Breast epithelium (tissue), 4 donors: ENCODE data around the gene CAPN15. TPM values are rescaled to one million over a fixed set of nuclear protein-coding genes. Genes with fewer than 3 reads are reported as not detected.
A peak's percentile ranks its signal among the peaks of the same experiment; 100 is the strongest.

Experiments used
- DNase-seq, 2 donors: peaks; one replicate each; pipeline ENCODE4 v3.0.0-alpha.2; 2019; ENCODE audit warnings: low spot score in 2 of 2
- H3K27ac ChIP-seq, 2 donors: fragments of 200-600 bp; sonication (generic) in 1 of 2; one replicate each; pipeline ENCODE4 v1.5.1; 2016 to 2019; ENCODE audit warnings: mild to moderate bottlenecking in 1 of 2
- H3K27me3 ChIP-seq, 2 donors: fragments of 200-600 bp; sonication (generic) in 1 of 2; one replicate each; pipeline versions ENCODE4 v1.5.1 to v1.6.0; 2017 to 2019; ENCODE audit warnings: control low read depth in 1 of 2, mild to moderate bottlenecking in 1 of 2
- H3K36me3 ChIP-seq: fragments of 200-600 bp; one replicate; pipeline ENCODE4 v1.5.1; 2019
- H3K4me1 ChIP-seq, 2 donors: fragments of 200-600 bp; sonication (generic); one replicate each; pipeline ENCODE4 v1.5.1; 2016 to 2019; ENCODE audit warnings: control low read depth in 1 of 2
- H3K4me3 ChIP-seq, 3 donors: fragments of 200-600 bp; sonication (generic); 1 replicate in 2 of 3; 2 replicates in 1 of 3; pipeline ENCODE4 v1.5.1; 2016 to 2019; ENCODE audit warnings: mild to moderate bottlenecking in 3 of 3, moderate library complexity in 2 of 3
- H3K9me3 ChIP-seq, 2 donors: fragments of 200-600 bp; sonication (generic) in 1 of 2; one replicate each; pipeline ENCODE4 v1.5.1; 2016 to 2019; ENCODE audit warnings: control low read depth in 1 of 2
- POLR2A ChIP-seq: fragments of 450-650 bp; IDR thresholded peaks from one replicate; pipeline ENCODE4 v1.6.1; 2016; ENCODE audit warnings: antibody characterized with exemption, mild to moderate bottlenecking, moderate library complexity
- POLR2AphosphoS5 ChIP-seq, 3 donors: sonication (generic); formaldehyde crosslinking; IDR thresholded peaks; one replicate each; pipeline ENCODE4 v1.6.1; 2017; ENCODE audit warnings: antibody characterized with exemption in 3 of 3
- intact Hi-C: fragments of 100-400 bp; cut with DNase I; formaldehyde crosslinking; loops from one replicate; pipeline ENCODE4 v1.15.1; 2023; ENCODE audit warnings: low total_unique reads
- total RNA-seq, 3 donors: library from RNA; depleted of rRNA; stranded (reverse); fragments of >200 nt; gene quantifications; one replicate each; pipeline ENCODE4 v1.1.0, GENCODE V29; 2016
- TF ChIP-seq, protein P1 (sequence below), 3 donors: fragments of 450-650 bp; IDR thresholded peaks; one replicate each; pipeline ENCODE4 v1.5.1; 2016 to 2017; ENCODE audit warnings: antibody characterized with exemption in 3 of 3, mild to moderate bottlenecking in 3 of 3, moderate library complexity in 3 of 3

CAPN15 gene
- total RNA-seq, 3 donors from 2014 or later = 15.4 to 27.2 (median 15.5) TPM

DNA sequence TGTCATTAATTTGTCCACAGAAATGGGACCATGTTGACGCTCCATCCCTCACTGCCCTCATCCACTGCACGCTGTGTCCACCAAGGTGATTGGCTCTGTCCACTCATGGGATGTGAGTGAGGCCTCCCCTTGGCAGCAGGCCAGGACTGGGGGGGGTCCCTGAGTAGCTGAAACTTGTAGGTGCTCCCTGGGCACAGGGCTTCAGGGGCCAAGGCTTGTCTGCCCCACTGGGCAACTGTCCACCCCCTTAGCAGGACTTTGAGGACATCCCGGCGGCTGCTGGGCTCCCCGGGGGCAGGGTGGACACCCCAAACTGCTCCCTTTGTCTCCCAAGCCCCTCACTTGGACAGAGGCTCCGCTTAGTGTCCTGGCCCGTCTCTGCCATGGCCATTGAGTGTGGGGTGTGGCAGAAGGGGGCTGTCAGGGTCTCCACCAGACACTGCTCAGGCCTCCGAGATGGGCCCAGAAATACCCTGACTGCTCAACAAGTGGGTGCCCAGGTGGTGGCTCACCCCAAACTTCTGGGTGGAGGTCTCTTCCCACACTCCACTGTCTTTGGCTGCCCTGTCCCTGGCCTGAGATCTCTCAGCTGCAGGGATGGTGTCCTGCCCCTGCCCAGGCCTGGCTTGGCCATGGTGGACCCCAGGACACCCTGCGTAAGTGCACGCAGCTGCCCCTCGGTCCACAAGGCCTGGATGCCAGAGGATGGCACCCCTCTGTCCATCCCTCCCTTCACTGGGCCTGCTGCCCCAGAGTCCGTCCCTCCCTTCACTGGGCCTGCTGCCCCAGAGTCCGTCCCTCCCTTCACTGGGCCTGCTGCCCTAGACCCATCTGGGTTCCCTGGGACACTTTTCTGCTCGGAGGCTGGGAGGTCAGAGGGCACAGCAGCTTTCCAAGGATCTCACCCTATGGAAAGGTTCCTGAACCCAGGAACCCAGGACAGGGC lies 59.4 kb downstream of the CAPN15 start:
- H3K4me3 ChIP-seq = no peak overlapping the region
- intact Hi-C loops = no loop called here
- no peaks in the 10 kb centered on the region for H3K9me3 ChIP-seq
- H3K27me3 ChIP-seq = no peaks in the 10 kb centered on the region
- no peak overlapping the region for H3K27ac ChIP-seq
- no peak for DNase-seq
- no peaks in the 10 kb centered on the region for H3K36me3 ChIP-seq
- peak in 1 of 3 donors; percentile 16 for TF ChIP-seq POLR2AphosphoS5 (IDR thresholded peaks at IDR 0.05)
- TF ChIP-seq, protein P1, sequence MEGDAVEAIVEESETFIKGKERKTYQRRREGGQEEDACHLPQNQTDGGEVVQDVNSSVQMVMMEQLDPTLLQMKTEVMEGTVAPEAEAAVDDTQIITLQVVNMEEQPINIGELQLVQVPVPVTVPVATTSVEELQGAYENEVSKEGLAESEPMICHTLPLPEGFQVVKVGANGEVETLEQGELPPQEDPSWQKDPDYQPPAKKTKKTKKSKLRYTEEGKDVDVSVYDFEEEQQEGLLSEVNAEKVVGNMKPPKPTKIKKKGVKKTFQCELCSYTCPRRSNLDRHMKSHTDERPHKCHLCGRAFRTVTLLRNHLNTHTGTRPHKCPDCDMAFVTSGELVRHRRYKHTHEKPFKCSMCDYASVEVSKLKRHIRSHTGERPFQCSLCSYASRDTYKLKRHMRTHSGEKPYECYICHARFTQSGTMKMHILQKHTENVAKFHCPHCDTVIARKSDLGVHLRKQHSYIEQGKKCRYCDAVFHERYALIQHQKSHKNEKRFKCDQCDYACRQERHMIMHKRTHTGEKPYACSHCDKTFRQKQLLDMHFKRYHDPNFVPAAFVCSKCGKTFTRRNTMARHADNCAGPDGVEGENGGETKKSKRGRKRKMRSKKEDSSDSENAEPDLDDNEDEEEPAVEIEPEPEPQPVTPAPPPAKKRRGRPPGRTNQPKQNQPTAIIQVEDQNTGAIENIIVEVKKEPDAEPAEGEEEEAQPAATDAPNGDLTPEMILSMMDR (IDR thresholded peaks at IDR 0.05) = no peak
- H3K4me1 ChIP-seq = peaks cover 5 to 17% of the 10 kb centered on the region in 2 donors

DNA sequence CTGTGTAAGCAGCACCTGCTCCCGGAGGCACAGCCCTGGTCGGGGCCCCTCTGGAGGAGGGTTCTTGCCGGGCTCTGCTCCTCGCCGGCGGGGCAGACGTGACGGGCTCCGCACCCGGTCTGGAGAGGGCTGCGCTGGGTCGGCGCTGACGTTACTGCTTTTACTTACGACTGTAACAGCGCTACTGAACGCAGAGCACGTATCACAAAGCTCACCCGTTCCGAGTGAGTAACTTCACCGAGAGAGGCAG lies 61.1 kb downstream of the CAPN15 start:
- peak overlapping the region; percentile 97 for H3K27ac ChIP-seq
- no peak for DNase-seq
- no peaks in the 10 kb centered on the region for H3K27me3 ChIP-seq
- intact Hi-C loops = no loop called here
- H3K4me1 ChIP-seq = peaks cover 9 to 29% of the 10 kb centered on the region in 2 donors
- peak overlapping the region; percentile 69 to 83 (median 82) for H3K4me3 ChIP-seq
- TF ChIP-seq POLR2A (no peak), POLR2AphosphoS5 (IDR thresholded peaks at IDR 0.05) (no peak)
- TF ChIP-seq, protein P1 (IDR thresholded peaks at IDR 0.05) = no peak
- no peaks in the 10 kb centered on the region for H3K36me3 ChIP-seq
- no peaks in the 10 kb centered on the region for H3K9me3 ChIP-seq

DNA sequence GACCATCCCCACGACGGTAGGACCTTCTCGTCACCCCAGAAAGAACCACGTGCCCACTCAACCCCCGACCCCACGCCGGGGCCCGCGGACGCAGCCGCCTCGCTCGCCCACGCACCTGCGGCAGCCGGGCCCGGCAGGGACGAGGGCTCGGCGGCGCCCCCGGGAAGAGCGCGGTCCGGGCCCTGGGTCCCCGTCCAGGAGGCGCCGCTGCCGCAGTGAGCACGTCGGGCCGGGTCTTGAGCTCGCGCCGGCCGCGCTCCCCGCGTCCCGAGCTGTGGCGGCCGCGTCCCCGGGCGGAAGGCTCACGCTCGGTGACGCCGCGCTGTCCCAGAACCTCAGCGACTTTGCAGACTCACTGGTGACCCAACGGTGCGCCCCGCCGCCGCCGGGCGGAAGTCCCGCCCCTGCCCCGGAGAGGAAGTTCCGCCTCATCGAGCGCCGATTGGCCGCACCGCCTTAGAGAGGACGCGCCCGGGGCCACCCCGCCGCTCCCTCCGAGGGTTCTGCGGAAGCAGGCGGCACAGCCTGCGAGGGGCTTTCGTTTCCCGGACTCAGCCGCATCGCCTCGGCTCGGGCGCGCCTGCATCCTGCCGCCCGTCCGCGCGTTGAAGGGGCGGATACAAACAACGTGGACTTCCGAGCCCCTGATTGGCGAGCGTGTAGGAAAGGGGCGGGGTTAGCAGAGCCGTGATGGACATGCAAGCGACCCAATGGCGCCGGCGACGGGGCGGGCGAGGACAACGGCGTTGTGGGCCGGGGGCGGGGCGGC lies 61.6 kb downstream of the CAPN15 start:
- TF ChIP-seq POLR2AphosphoS5 (IDR thresholded peaks at IDR 0.05) (peak in 2 of 3 donors; percentile 45 to 74), POLR2A (peak; percentile 44)
- TF ChIP-seq, protein P1 (IDR thresholded peaks at IDR 0.05) = no peak
- H3K4me3 ChIP-seq = peak overlapping the region; percentile 69 to 83 (median 82)
- intact Hi-C loops = no loop called here
- no peaks in the 10 kb centered on the region for H3K9me3 ChIP-seq
- peak overlapping the region; percentile 97 for H3K27ac ChIP-seq
- no peaks in the 10 kb centered on the region for H3K27me3 ChIP-seq
- no peaks in the 10 kb centered on the region for H3K36me3 ChIP-seq
- H3K4me1 ChIP-seq = peaks cover 9 to 34% of the 10 kb centered on the region in 2 donors
- DNase-seq = peak; percentile 97 to 98

- peaks cover 9 to 37% of the 10 kb centered on the region in 2 donors for H3K4me1 ChIP-seq
- H3K9me3 ChIP-seq = no peaks in the 10 kb centered on the region
- no peaks in the 10 kb centered on the region for H3K36me3 ChIP-seq
- peak within 1 kb of the TSS; percentile 97 for H3K27ac ChIP-seq
- peak within 1 kb of the TSS; percentile 69 to 83 (median 82) for H3K4me3 ChIP-seq
- intact Hi-C loops = no loop called here
- TF ChIP-seq POLR2AphosphoS5 (IDR thresholded peaks at IDR 0.05) = peak; percentile 15 to 89 (median 81)
- TF ChIP-seq, protein P1 (IDR thresholded peaks at IDR 0.05) = peak in 1 of 3 donors; percentile 21
- TF ChIP-seq POLR2A = no peak
- peak; percentile 99 to 100 for DNase-seq
- H3K27me3 ChIP-seq = no peaks in the 10 kb centered on the region
These were observed 62.2 kb downstream of the CAPN15 start, which contains the start of gene RAB40C for GRCh38 chr16:589658-590187. Gene RAB40C (plus strand): TSS chr16:590066. CDS start chr16:590292, 226 bp downstream.
